ENCODE measurements around the gene RTN4R.

- no peak for TF ChIP-seq ZFP3 (tag by site-specific recombination; IDR thresholded peaks at IDR 0.05; ENCODE audit: low read depth)
- no peak for TF ChIP-seq ZNF76 (tag by site-specific recombination; IDR thresholded peaks at IDR 0.05; ENCODE audit: borderline replicate concordance, low read depth)
- TF ChIP-seq HOXA7 (CRISPR knock-in tag; IDR thresholded peaks at IDR 0.05; ENCODE audit: borderline replicate concordance), result no peak
- TF ChIP-seq ZNF549 (tag by site-specific recombination; IDR thresholded peaks at IDR 0.05), result no peak
- TF ChIP-seq CTCF (tag by site-specific recombination; IDR thresholded peaks at IDR 0.05), result no peak
- no peak for TF ChIP-seq ZNF266 (tag by site-specific recombination; IDR thresholded peaks at IDR 0.05; ENCODE audit: low read depth)
- no peak for TF ChIP-seq ZNF843 (tag by site-specific recombination; IDR thresholded peaks at IDR 0.05)
- no peak for TF ChIP-seq ZNF501 (tag by site-specific recombination; IDR thresholded peaks at IDR 0.05)
- TF ChIP-seq ZNF624 (tag by site-specific recombination; IDR thresholded peaks at IDR 0.05), result no peak
These were observed at the start of gene RTN4R for GRCh38 chr22:20268279-20269012.

Data from HEK293 (cell line).